Activated T-cell treated with anti-CD3 and anti-CD28 coated beads, Interleukin-2, amount 50 U/mL, for 24 hours (primary cell): Measurements from ENCODE around the gene HOXA4.

ENCODE experiments used
- DNase-seq: peaks from one replicate; pipeline ENCODE4 v3.0.0-alpha.2; 2020
- H3K27ac Mint-ChIP-seq: 2 replicates; pipeline ENCODE4 v1.8.0; 2020; ENCODE audit warnings: mild to moderate bottlenecking, mixed read lengths
- H3K27me3 Mint-ChIP-seq: 2 replicates; pipeline ENCODE4 v1.8.0; 2020; ENCODE audit warnings: mixed read lengths
- H3K36me3 Mint-ChIP-seq: 2 replicates; pipeline ENCODE4 v1.8.0; 2020; ENCODE audit warnings: low read depth, mixed read lengths
- H3K4me1 Mint-ChIP-seq: 2 replicates; pipeline ENCODE4 v1.8.0; 2020; ENCODE audit warnings: low read depth, mixed read lengths
- H3K4me3 Mint-ChIP-seq: 2 replicates; pipeline ENCODE4 v1.8.0; 2020; ENCODE audit warnings: mild to moderate bottlenecking, moderate library complexity, mixed read lengths
- H3K9me3 Mint-ChIP-seq: 2 replicates; pipeline ENCODE4 v1.8.0; 2020; ENCODE audit warnings: mixed read lengths

The HOXA4 gene

GRCh38 chr7:27100694-27101170, 29.8 kb downstream of the HOXA4 start:
- Mint-ChIP-seq H3K9me3 (no peaks in the 10 kb centered on the region), H3K4me3 (no peak overlapping the region), H3K27ac (no peak overlapping the region), H3K27me3 (peaks cover 91% of the 10 kb centered on the region), H3K4me1 (peaks cover 37% of the 10 kb centered on the region), H3K36me3 (no peaks in the 10 kb centered on the region)
- no peak for DNase-seq

- no peak overlapping the region for H3K4me3 Mint-ChIP-seq
- H3K9me3 Mint-ChIP-seq = no peaks in the 10 kb centered on the region
- peaks cover 91% of the 10 kb centered on the region for H3K27me3 Mint-ChIP-seq
- no peak for DNase-seq
- no peaks in the 10 kb centered on the region for H3K36me3 Mint-ChIP-seq
- peaks cover 47% of the 10 kb centered on the region for H3K4me1 Mint-ChIP-seq
- H3K27ac Mint-ChIP-seq = no peak overlapping the region
Measured at GRCh38 chr7:27099453-27100370, 30.8 kb downstream of the HOXA4 start.

GRCh38 chr7:27098578-27099451, 31.7 kb downstream of the HOXA4 start:
- Mint-ChIP-seq H3K27me3 (peaks cover 92% of the 10 kb centered on the region), H3K9me3 (no peaks in the 10 kb centered on the region), H3K4me1 (peaks cover 45% of the 10 kb centered on the region), H3K36me3 (no peaks in the 10 kb centered on the region), H3K27ac (no peak overlapping the region), H3K4me3 (no peak overlapping the region)
- no peak for DNase-seq

GRCh38 chr7:27097686-27098577, 32.6 kb downstream of the HOXA4 start:
- H3K27ac Mint-ChIP-seq = no peak overlapping the region
- H3K27me3 Mint-ChIP-seq = peaks cover 92% of the 10 kb centered on the region
- H3K4me1 Mint-ChIP-seq = peaks cover 43% of the 10 kb centered on the region
- no peaks in the 10 kb centered on the region for H3K9me3 Mint-ChIP-seq
- H3K4me3 Mint-ChIP-seq = peak overlapping the region; percentile 73
- H3K36me3 Mint-ChIP-seq = no peaks in the 10 kb centered on the region
- no peak for DNase-seq

- Mint-ChIP-seq H3K27ac (no peak overlapping the region), H3K9me3 (no peaks in the 10 kb centered on the region), H3K27me3 (peaks cover 92% of the 10 kb centered on the region), H3K4me3 (peak overlapping the region; percentile 73), H3K4me1 (peaks cover 35% of the 10 kb centered on the region), H3K36me3 (no peaks in the 10 kb centered on the region)
- DNase-seq = no peak
Measured at GRCh38 chr7:27096768-27097514, 33.6 kb downstream of the HOXA4 start.

GRCh38 chr7:27095897-27096767, 34.4 kb downstream of the HOXA4 start, which contains the start of gene HOXA1:
TSS of gene HOXA1 (minus strand) at chr7:27096000. CDS start at chr7:27095912, 88 bp downstream.
- H3K4me1 Mint-ChIP-seq = peaks cover 31% of the 10 kb centered on the region
- peak; percentile 77 for DNase-seq
- peaks cover 92% of the 10 kb centered on the region for H3K27me3 Mint-ChIP-seq
- H3K36me3 Mint-ChIP-seq = no peaks in the 10 kb centered on the region
- H3K4me3 Mint-ChIP-seq = peak within 1 kb of the TSS; percentile 73
- no peak within 1 kb of the TSS for H3K27ac Mint-ChIP-seq
- H3K9me3 Mint-ChIP-seq = no peaks in the 10 kb centered on the region

- peak overlapping the region; percentile 73 for H3K4me3 Mint-ChIP-seq
- DNase-seq = no peak
- no peak overlapping the region for H3K27ac Mint-ChIP-seq
- H3K9me3 Mint-ChIP-seq = no peaks in the 10 kb centered on the region
- peaks cover 31% of the 10 kb centered on the region for H3K4me1 Mint-ChIP-seq
- no peaks in the 10 kb centered on the region for H3K36me3 Mint-ChIP-seq
- peaks cover 92% of the 10 kb centered on the region for H3K27me3 Mint-ChIP-seq
Measured at GRCh38 chr7:27095050-27095896, 35.3 kb downstream of the HOXA4 start.

GRCh38 chr7:27094304-27095049, 36.1 kb downstream of the HOXA4 start:
- H3K36me3 Mint-ChIP-seq = no peaks in the 10 kb centered on the region
- H3K4me3 Mint-ChIP-seq = no peak overlapping the region
- peaks cover 93% of the 10 kb centered on the region for H3K27me3 Mint-ChIP-seq
- no peak overlapping the region for H3K27ac Mint-ChIP-seq
- peaks cover 31% of the 10 kb centered on the region for H3K4me1 Mint-ChIP-seq
- H3K9me3 Mint-ChIP-seq = no peaks in the 10 kb centered on the region
- no peak for DNase-seq

GRCh38 chr7:27093184-27093895, 37.2 kb downstream of the HOXA4 start:
- Mint-ChIP-seq H3K27ac (no peak overlapping the region), H3K4me3 (no peak overlapping the region), H3K27me3 (peaks cover 93% of the 10 kb centered on the region), H3K9me3 (no peaks in the 10 kb centered on the region), H3K36me3 (no peaks in the 10 kb centered on the region), H3K4me1 (peaks cover 27% of the 10 kb centered on the region)
- DNase-seq = no peak

GRCh38 chr7:27092819-27093110, 37.8 kb downstream of the HOXA4 start:
- H3K4me3 Mint-ChIP-seq = no peak overlapping the region
- H3K9me3 Mint-ChIP-seq = no peaks in the 10 kb centered on the region
- no peak overlapping the region for H3K27ac Mint-ChIP-seq
- H3K27me3 Mint-ChIP-seq = peaks cover 92% of the 10 kb centered on the region
- no peak for DNase-seq
- H3K36me3 Mint-ChIP-seq = no peaks in the 10 kb centered on the region
- H3K4me1 Mint-ChIP-seq = peaks cover 25% of the 10 kb centered on the region
